Stimulated activated CD4-positive, alpha-beta T cell treated with anti-CD3 and anti-CD28 coated beads, Interleukin-15, amount 100 ng/mL, for 1 hour (primary cell): Measurements from ENCODE around the gene SLC37A1.

ENCODE experiments used
- DNase-seq, 2 donors: peaks; one replicate each; pipeline ENCODE4 v3.0.0-alpha.2; 2020; ENCODE audit warnings: low read depth in 1 of 2, low spot score in 1 of 2

Gene SLC37A1

DNA sequence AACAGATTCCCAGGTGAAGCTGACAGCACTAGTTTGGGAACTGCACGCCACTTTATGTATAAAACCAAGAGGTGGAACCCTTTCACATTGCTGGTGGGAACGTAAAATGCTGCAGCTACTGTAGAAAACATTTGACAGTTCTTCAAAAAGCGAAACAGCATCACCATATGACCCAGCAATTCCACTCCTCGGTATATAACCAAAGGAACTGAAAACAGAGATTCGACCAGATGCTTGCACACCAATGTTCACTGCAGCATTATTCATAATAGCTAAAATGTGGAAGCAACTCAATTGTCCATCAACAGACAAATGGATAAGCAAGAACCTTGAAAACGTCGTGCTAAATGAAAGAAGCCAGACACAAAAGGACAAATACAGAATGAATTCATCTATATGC, 35.1 kb upstream of the SLC37A1 start:
- no peak for DNase-seq

DNA sequence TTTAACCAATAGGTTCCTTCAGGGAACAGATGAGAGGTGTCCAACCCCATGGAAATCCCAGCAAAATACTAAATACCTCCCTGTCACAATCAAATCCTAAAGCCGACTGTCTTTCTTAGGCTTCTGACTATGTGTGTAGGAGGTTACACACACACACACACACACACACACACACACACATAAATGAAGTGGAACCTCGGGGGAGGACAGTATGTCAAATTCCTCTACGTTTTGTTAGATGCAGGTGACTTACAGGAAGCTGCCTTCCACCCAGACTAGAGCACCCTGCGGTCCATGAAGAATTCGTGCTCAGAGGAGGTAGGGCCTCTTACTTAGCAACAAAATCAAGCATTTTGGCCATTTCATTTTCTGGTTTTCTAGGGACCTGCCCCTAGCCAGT, 34.1 kb upstream of the SLC37A1 start:
- DNase-seq = no peak

DNA sequence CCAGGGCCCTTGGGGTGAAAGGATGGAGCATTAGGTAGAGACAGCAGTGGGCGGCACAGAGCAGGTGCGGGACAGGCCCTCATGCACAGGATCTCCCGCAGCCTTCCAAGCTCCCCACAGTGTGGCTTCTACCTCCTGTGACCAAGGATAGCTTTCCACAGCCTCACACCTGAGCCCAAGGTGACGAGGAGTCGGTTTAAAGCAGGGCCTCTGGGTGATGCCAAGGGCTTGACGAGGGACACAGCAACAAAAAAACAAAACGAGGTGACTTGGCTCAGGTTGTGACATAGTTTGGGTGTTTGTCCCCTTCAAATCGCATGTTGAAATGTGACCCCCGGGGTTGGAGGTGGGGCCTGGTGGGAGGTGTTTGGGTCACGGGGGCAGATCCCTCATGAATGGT, 32.9 kb upstream of the SLC37A1 start:
- DNase-seq = no peak

DNA sequence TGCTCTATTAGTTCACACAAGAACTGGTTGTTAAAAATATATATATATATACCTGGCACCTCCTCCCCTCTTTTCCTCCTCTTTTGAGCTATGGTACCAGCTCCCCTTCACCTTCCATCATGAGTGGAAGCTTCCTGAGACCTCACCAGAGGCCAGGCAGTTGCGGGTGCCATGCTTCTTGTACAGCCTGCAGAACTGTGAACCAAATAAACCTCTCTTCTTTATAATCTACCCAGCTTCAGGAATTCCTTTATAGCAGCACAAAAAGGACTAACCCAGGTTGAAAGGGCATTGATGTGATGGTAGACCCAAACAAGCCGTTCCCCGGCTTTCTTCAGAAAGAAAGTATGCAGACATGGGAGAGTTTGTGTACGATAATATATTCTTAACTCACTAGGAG, 32.5 kb upstream of the SLC37A1 start:
- no peak for DNase-seq

DNA sequence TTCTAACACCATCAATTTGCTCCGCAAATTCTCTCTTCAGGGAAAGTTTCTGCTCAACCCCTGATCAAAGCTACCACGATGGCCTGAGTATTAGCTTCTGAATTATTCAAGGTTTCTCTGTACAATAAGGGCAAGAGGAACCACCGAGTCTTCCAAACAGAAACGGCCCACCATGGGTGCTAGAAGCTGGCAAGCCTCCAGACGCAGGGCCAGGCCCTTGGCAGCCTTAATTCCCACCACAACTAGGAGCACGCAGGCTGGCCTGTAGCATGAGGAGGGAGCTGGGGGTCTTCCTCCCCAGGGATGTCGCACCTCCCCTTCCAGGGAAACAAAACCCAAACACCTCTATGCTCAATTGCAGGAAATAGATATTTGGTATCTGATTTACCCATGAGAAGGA, 28.7 kb upstream of the SLC37A1 start:
- no peak for DNase-seq

DNA sequence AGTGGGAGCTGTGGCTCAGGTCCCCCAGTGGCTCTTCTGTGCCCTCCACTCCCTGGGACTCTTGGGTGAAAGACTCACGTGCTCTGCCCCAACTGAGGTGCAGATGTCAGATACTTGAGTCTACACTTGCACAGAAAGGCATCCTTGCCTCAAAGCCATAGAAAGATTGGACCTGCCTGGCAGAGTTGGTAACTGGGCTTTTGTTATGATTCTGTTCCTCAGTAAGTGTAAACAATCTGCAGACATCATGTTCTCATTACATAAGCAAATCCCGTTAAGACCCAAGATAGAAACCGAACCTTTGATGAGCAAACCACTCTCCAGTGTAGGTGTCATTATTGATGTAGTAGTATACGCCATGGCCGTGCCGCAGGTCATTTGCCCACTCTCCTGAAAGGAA, 27.6 kb upstream of the SLC37A1 start:
- DNase-seq = no peak

DNA sequence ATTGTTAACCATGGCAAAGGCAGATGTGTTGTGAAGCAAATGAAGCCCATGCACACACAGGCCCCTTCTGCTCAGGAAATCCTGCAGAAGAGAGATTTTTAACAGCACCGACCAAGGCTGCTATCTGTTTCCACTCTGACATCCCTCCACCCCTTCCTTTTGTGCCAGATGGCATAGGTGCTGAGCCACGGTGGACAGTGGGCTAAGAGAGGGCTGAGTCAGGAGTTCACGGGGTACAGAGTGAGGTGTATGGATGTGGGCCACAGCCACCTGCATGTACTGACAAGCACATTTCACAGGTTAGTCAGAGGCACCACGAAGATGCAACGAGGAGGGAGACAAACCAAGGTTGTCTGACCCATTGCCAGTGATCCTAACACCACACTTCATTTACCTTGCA, 27.1 kb upstream of the SLC37A1 start:
- DNase-seq = no peak

DNA sequence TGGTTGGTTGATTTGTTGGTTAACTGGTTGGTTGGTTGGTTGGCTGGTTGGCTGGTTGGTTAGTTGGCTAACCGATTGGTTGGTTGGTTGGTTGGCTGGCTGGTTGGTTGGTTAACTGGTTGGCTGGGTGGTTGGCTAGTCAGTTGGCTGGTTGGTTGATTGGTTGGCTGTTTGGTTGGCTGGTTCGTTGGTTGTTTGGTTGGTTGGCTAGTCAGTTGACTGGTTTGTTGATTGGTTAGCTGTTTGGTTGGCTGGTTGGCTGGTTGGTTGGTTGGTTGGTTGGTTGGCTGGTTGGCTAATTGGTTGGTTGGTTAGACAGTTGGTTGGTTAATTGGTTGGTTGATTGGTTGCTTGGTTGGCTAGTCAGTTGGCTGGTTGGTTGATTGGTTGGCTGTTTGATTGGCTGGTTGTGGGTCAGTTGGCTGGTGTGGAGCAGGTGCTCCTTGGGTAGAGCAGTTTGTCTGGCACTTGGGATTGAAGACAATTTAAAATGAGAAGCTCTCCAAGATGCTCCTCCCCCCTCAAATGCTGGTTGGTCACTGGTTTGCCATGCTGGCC, 24.6 kb upstream of the SLC37A1 start:
- no peak for DNase-seq

DNA sequence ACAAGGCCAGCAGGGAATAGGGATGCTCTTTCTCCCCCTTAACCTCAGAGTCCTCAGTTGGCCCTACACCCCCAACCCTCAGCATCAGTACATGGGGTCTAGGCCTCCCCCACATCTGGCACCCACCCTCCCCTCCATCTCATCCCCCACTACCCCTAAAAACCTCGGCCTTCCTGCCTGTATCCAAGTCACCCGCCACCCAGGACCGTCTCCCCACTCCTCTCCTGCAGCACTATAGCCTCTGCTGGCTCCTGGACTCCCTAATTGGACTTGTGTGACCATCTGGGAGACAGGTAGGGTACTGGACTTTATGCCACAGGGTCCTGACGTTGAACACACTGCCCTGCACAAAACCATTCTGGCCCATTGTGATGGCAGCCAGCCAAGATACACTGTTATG, 23.7 kb upstream of the SLC37A1 start:
- DNase-seq = no peak

DNA sequence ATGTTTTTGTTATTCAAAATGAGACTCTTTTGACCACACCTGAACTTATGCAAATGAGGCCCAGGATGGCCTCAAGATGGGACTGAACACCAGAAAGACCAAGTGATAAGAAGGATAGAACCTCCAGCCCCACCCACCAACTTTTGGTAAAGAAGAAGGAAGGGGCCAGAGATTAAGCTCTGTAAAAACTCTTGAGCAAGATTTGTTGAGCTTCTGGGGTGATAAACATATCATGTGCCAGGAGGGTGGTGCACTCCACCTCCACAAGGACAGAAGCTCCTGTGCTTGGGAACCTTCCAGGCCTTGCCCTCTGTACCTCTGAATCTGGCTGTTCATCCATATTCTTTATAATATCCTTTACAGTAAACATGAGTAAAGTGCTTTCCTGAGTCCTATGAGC, 22.9 kb upstream of the SLC37A1 start:
- DNase-seq = no peak

DNA sequence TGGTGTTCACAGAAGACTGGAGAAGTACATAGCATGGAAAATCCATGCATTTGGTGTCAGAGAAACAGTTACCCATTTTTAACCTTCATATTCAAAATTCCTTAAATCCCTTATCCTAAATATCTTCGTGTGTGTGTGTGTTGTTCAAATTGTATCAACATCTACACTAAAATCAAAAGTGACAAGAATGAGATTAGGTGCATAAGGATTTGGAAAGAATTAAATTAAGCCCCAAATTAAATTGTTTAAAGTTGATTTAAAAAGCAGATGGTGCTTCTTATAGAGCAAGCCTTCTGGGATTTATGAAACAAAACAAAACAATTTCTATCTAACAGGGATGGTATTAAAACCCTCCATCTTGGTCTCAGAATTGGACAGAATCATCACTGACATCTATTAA, 22.3 kb upstream of the SLC37A1 start:
- DNase-seq = no peak

DNA sequence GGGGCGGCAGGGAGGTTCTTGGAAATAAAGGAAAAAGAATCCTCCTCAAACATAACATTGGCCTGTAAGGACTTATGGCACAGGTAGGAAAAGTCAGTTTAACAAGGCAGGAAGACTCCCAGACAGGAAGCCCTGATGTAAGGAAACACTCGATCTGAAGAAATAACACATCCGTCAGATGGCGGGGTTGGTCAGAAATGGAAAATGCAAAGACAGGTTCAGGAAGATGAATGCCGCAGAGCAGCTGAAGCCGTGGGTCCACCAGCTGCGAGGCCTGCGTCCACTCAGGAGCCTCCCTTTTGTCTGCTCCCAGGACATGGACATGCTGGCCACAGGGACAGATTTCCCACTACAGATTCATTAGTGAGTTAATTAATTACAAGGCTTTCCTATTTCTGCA, 21.5 kb upstream of the SLC37A1 start:
- DNase-seq = no peak

DNA sequence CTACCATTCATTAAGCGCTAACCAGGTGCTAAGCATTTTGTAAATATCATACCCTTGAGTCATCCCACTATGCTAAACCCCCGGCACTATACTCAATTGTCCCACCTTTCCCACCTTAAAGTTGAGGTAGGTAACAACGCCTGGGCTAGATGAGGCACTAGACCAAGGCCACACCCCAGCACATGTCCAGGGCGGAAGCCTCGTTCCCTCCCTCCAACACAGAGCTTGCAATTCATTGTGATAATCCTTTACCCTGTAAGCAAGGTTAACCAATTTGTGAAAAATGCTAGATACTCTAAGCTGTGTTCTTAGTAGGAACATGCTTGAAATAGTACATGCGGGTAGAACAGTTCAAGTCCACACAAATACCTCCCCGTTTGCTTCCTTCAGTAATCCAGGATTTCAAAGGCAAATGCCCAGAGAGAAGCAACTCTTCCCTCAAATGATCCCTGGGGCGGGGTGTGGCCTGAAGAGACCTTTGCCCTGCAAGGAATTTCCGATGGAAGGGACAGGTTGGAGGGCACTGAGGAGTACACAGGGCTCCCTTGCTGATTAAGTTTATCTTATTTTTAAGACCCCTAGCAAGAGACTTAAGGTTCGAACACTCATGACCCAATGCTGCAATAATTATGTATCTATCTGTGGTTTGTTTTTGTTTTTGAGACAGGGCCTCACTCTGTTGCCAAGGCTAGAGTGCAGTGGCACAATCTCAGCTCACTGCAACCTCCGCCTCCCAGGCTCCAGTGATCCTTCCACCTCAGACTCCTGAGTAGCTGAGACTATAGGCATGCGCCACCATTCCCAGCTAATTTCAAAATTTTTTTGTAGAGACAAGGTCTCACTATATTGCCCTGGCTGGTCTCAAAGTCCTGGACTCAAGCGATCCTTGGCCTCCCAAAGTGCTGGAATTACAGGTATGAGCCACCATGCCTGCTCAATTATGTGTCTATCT, 20.3 kb upstream of the SLC37A1 start:
- no peak for DNase-seq

DNA sequence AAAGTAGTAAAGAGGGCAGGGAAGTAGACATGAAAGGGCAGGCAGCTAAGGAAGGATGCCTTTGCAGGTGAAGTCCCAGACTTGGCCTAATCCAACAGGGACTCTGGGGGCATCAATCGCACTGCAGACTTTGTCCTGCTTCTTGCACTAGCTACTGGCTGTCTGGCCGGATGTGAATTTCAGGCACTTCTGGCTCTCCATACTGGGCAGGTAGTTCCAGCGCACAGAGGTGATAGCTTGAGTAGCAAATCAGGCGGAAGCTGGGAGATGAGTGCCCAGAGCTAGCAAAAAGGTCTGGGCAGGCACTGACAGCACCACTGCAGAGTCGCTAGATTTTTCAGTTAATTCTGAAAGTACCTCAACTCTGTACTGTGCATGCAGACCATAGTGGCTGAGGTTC, 18.6 kb upstream of the SLC37A1 start:
- no peak for DNase-seq

DNA sequence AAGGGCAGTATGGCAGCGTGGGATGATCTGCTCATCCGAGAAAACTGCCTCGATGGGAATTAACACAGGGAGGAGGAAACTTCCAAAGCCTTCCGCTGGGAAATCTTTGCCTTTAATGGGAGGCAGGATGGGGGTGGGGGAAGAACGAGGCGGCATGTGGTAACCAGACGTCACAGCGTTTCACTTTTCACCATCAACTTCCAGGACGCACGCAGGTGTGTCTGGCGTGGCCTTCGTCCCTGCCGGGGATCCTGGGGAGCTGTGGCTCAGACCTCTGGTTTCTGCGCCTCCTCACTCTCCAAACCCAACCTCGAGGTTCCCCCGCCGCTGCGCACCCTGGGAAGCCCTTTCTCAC, 17.9 kb upstream of the SLC37A1 start:
- DNase-seq = no peak

DNA sequence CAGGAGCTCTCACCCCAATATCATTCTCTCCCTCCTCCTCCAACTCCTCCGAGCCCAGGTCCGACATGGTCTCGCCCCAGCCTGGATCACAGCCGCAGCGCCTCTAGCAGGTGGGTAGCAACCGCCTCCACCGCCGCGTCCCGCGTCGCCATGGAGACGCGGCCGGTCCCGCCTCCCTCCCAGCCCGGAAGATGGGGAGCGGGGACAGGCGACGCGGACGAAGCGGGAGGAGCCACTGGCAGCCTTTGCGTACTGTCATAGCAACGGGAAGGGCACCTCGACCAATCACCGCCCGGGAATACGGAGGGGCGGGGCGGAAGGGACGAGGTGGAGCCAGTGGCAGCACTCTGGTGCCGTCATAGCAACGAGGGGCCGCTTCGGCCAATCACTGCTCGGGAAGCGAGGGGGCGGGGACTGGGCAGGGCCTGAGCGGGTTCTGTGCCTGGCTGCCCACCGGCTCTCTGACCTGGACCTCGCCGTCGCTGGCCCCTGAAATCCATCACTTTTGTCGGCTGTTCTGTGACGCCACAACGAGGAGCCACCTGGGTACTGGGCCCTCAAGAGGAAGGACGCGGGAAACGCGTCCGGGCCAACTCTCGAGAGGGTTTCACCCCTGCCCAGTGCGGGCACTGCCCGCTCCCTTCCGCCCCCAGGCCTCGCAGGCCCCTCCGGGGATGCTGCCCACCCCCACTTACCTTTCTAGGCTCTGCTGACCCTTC, 17.4 kb upstream of the SLC37A1 start, which contains the start of gene RSPH1:
RSPH1 (minus strand) TSS at position 105 of the 719 bp plus-strand sequence; CDS start at position 67, 38 bp downstream.
- DNase-seq = peak; percentile 99

DNA sequence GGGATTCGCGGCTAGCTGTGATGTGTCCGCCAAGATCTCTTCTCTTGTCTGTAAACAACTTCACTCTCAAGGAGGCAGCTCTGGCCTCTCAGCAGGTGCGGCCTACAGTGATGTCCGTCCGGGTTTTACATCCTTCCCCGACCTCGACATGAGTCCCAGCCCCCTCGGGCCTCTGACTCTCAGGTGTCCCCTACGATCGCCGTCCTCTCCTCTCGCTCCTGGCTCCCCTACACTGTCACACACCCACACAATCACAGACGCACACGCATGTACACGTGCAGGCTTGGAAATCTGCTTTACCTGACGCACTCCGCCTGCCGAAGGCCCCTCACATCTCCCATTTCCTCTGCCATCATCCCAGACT, 16.8 kb upstream of the SLC37A1 start:
- DNase-seq = no peak

DNA sequence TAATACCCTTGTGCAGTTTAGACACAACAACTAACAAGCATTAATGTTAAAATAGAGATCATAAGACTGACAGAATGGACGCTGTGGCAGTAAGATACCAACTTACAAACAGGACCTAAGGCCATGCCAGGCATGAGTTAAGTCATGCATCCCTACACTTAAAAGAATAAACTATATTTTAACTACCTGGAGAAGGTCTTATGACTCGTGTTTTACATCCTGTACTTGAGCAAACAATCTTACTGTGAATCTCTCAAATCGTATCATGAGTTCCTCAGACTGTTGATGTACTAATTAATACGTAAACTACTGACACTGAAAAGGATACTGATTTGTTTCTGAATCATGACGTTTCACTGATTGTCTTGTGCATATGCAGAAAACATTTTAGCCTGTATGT, 15.6 kb upstream of the SLC37A1 start:
- DNase-seq = no peak

DNA sequence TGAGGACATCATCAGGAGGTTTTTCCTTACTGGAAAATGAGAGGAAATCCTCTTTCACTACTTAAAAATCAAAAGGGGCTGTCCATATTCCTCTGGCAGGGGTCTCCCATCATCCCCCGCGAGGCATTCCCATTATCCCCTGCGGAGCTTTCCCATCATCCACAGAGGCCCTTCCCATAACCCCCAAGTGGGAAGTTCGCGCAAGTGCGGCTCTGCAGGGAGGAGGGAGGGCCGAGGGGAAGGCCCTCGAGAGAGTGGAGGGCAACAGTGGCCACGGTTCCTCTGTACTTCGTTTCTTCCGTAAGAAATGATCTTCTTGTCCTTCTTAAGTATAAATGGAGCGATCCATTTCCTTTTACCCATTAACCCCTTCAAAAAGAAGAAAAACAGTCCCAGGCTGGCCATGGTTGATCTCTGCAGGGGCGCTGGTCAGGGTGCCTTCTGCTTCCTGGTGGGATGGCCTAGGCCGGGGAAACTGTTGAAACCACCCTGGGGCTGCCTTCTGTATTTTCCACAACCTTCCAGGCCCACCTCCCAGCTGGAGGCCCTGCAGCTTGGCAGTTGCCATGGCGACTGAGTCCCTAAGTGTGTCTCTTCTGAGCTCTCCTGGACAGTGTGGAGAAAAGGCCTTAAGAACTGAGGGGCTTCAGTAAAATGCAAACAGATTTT, 14.1 kb upstream of the SLC37A1 start:
- no peak for DNase-seq

DNA sequence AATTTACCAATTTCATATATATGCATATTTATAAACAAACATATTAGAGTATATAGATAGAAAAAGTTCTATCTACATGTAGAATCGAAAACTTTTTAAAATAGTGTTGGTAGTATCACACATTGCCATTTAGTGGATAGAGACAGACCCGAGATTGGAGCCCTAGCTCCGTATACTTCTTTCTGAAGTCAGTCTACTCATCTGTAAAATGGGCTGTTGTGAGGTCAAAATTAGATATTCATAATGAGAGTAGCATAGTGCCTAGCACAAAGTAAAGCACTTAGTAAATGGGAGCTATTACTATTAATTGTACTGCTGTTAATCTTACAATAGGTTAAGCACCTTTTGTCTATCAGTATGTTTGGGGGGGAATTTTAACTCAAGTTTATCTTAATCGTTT, 13.4 kb upstream of the SLC37A1 start:
- DNase-seq = no peak

DNA sequence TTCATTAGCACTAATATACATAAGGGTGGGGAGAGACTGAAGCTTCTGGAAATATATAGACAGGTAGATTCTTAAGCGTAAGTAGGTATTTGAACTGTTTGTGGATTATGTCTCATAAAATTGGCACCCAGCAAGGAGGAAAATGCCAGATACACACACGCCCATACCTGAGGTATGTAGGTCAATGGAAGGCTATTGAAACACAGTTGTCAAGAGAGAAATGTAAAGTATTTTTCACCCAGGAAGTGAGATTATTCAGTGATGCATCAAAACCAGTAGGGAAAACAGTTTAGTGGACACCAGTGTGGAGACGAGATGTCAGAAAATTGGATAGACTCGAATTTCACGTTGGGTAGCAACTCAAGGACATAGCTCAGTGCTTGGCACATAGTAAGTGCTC, 12.9 kb upstream of the SLC37A1 start:
- no peak for DNase-seq

DNA sequence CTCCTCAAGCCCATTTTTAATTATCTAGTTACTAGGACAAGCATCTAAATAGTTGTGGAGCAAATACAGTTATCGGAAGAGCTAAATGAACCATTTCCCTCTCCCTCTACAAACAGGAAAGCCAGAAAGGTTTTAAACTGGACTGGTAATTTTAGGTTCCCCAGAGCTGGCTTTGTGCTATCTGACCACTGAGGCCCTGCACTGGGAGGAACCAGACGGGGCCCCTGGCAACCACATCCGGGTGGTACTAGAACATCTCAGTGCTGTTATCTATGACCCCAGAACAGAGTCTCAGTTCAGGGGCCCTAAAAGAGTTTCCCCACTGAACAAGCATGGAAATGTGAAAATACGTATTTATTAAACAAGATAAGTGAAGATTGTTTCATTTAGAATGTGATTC, 9.9 kb upstream of the SLC37A1 start:
- DNase-seq = no peak
